SK-N-SH (cell line): Measurements from ENCODE around the gene CABP5. TPM values are rescaled to one million over a fixed set of nuclear protein-coding genes. Genes with fewer than 3 reads are reported as not detected.

ENCODE experiments used
- CTCF ChIA-PET: fragments of 300-600, 350-600 bp; formaldehyde crosslinking; extraction: SDS; loops from one replicate; lab custom pipeline; 2021; lab: Yijun Ruan, JAX
- POLR2A ChIA-PET: fragments of 350-600 bp; sonication (Branson Sonifier 250); formaldehyde crosslinking; extraction: SDS; loops from one replicate; lab custom pipeline; 2020; ENCODE audit warnings: antibody characterized with exemption, inconsistent platforms; lab: Yijun Ruan, JAX
- DNase-seq: peaks from one replicate; pipeline ENCODE4 v3.0.0; 2012
- H2AFZ ChIP-seq: fragments of 200-600 bp; sonication (generic); 2 replicates; pipeline ENCODE4 v1.8.1; 2016; ENCODE audit warnings: antibody characterized with exemption, mild to moderate bottlenecking, low read depth
- H3F3A ChIP-seq: fragments of 200-600 bp; sonication (generic); replicated peaks from 2 replicates; pipeline ENCODE3; 2016; ENCODE audit warnings: antibody characterized with exemption, mild to moderate bottlenecking; ENCODE audit not compliant: insufficient read depth
- H3K27ac ChIP-seq, 2 experiments: fragments of 200-500 bp in 1 of 2; fragments of 200-600 bp in 1 of 2; sonication (Bioruptor generic) in 1 of 2; sonication (generic), shearing (Covaris generic) in 1 of 2; 2 replicates each; pipeline versions ENCODE4 v1.5.1 to v1.6.1; 2014 to 2016; ENCODE audit warnings: low read depth in 2 of 2, inconsistent platforms in 1 of 2, low read length in 1 of 2, mild to moderate bottlenecking in 1 of 2, mixed read lengths in 1 of 2
- H3K27me3 ChIP-seq: fragments of 200-600 bp; sonication (generic), shearing (Covaris generic); 2 replicates; pipeline ENCODE4 v1.6.1; 2016; ENCODE audit warnings: mixed run types; ENCODE audit not compliant: insufficient read depth
- H3K36me3 ChIP-seq, 2 experiments: fragments of 200-500 bp in 1 of 2; fragments of 200-600 bp in 1 of 2; sonication (Bioruptor generic) in 1 of 2; sonication (generic) in 1 of 2; replicated peaks in 1 of 2; 2 replicates each; pipeline versions ENCODE3 to v1.5.1; 2014 to 2016; ENCODE audit warnings: low read length in 1 of 2, mild to moderate bottlenecking in 1 of 2; ENCODE audit not compliant: insufficient read depth in 2 of 2, control insufficient read depth in 1 of 2
- H3K4me1 ChIP-seq, 2 experiments: fragments of 200-500 bp in 1 of 2; fragments of 200-600 bp in 1 of 2; sonication (Bioruptor generic) in 1 of 2; sonication (generic), shearing (Covaris generic) in 1 of 2; 2 replicates each; pipeline versions ENCODE4 v1.5.1 to v1.6.1; 2014 to 2016; ENCODE audit warnings: low read depth in 1 of 2, low read length in 1 of 2, mixed run types in 1 of 2; ENCODE audit not compliant: insufficient read depth in 2 of 2, control insufficient read depth in 1 of 2
- H3K4me2 ChIP-seq: fragments of 200-600 bp; sonication (generic), shearing (Covaris generic); 2 replicates; pipeline ENCODE4 v1.6.1; 2017; ENCODE audit warnings: mixed run types
- H3K4me3 ChIP-seq, 2 experiments: fragments of 200-500 bp in 1 of 2; fragments of 200-600 bp in 1 of 2; sonication (Bioruptor generic) in 1 of 2; sonication (generic), shearing (Covaris generic) in 1 of 2; 2 replicates each; pipeline versions ENCODE4 v1.5.1 to v1.8.1; 2014 to 2016; ENCODE audit warnings: low read depth in 2 of 2, inconsistent platforms in 1 of 2, low read length in 1 of 2, mild to moderate bottlenecking in 1 of 2, mixed read lengths in 1 of 2, moderate library complexity in 1 of 2
- H3K79me2 ChIP-seq: fragments of 200-600 bp; sonication (generic); 2 replicates; pipeline ENCODE4 v1.8.1; 2017; ENCODE audit warnings: mild to moderate bottlenecking; ENCODE audit not compliant: insufficient read depth
- H3K9ac ChIP-seq: fragments of 200-600 bp; sonication (generic); 2 replicates; pipeline ENCODE4 v1.6.1; 2017; ENCODE audit warnings: mixed run types
- H3K9me2 ChIP-seq: fragments of 200-600 bp; sonication (generic); 2 replicates; pipeline ENCODE4 v1.6.1; 2017; ENCODE audit warnings: mixed run types
- H3K9me3 ChIP-seq: fragments of 200-600 bp; sonication (generic); 2 replicates; pipeline ENCODE4 v1.6.1; 2017; ENCODE audit warnings: mixed run types, mild to moderate bottlenecking, moderate library complexity
- H4K20me1 ChIP-seq: fragments of 200-600 bp; sonication (generic); 2 replicates; pipeline ENCODE4 v1.6.1; 2017; ENCODE audit warnings: mild to moderate bottlenecking, mixed run types; ENCODE audit not compliant: insufficient read depth
- ELF1 ChIP-seq: IDR thresholded peaks from 2 replicates; pipeline ENCODE4 v1.4.0; 2012
- EP300 ChIP-seq, 2 experiments: IDR thresholded peaks; 2 replicates each; pipeline versions ENCODE4 v1.4.0 to v1.6.1; 2012; ENCODE audit warnings: borderline replicate concordance in 1 of 2, low read depth in 1 of 2, low read length in 1 of 2
- FOSL2 ChIP-seq: IDR thresholded peaks from 2 replicates; pipeline ENCODE4 v1.4.0; 2012; ENCODE audit warnings: low read depth, mild to moderate bottlenecking, moderate library complexity, borderline replicate concordance
- FOXJ3 ChIP-seq: sonication (generic); formaldehyde crosslinking; IDR thresholded peaks from 2 replicates; pipeline ENCODE4 v1.5.1; 2020; ENCODE audit warnings: mild to moderate bottlenecking, missing genetic modification reagents
- FOXM1 ChIP-seq: IDR thresholded peaks from 2 replicates; pipeline ENCODE4 v1.4.0; 2012; ENCODE audit warnings: low read depth, mild to moderate bottlenecking
- IRF3 ChIP-seq: fragments of 150-350 bp; IDR thresholded peaks from 2 replicates; pipeline ENCODE4 v1.6.1; 2016; ENCODE audit warnings: mild to moderate bottlenecking, low read depth, low read length
- JUND ChIP-seq: IDR thresholded peaks from 2 replicates; pipeline ENCODE4 v1.4.0; 2012
- NFIC ChIP-seq: IDR thresholded peaks from 2 replicates; pipeline ENCODE4 v1.4.0; 2012; ENCODE audit warnings: borderline replicate concordance
- RXRA ChIP-seq: IDR thresholded peaks from 2 replicates; pipeline ENCODE4 v1.4.0; 2012; ENCODE audit warnings: low read depth, mild to moderate bottlenecking, borderline replicate concordance
- TAF1 ChIP-seq: IDR thresholded peaks from 2 replicates; pipeline ENCODE4 v1.6.1; 2012; ENCODE audit warnings: low read depth, mild to moderate bottlenecking, low read length, moderate library complexity, borderline replicate concordance
- WGBS: methylation state at CpG from one replicate; pipeline ENCODE4 v1.1.6; 2017; ENCODE audit warnings: low lambda C conversion rate; 5-methylcytosine and 5-hydroxymethylcytosine counted together
- polyA plus RNA-seq, 3 experiments: library from polyadenylated mRNA; depleted of rRNA; stranded (reverse); fragments of >200 nt; gene quantifications; 2 replicates each; pipeline ENCODE4 v1.2.3, GENCODE V29; 2012
- TF ChIP-seq, protein P1 (sequence below): IDR thresholded peaks from 2 replicates; pipeline ENCODE4 v1.4.0; 2012; ENCODE audit warnings: low read depth, borderline replicate concordance
- TF ChIP-seq, protein P2 (sequence below): IDR thresholded peaks from 2 replicates; pipeline ENCODE4 v1.4.0; 2012; ENCODE audit warnings: low read depth, borderline replicate concordance
- TF ChIP-seq, protein P3 (sequence below): IDR thresholded peaks from 2 replicates; pipeline ENCODE4 v1.4.0; 2012; ENCODE audit warnings: low read depth

CABP5 gene
- polyA plus RNA-seq, 1 of the 3 experiments (the other 2 are of a cell fraction), result not detected

- Histone ChIP-seq H3K4me2 (no peak overlapping the region), H3K79me2 (no peaks in the 10 kb centered on the region), H3K27ac (no peak overlapping the region), H4K20me1 (no peaks in the 10 kb centered on the region), H3K9ac (no peak overlapping the region), H2AFZ (no peak overlapping the region), H3K9me3 (no peaks in the 10 kb centered on the region), H3K4me1 (no peaks in the 10 kb centered on the region), H3K36me3 (no peaks in the 10 kb centered on the region), H3K4me3 (no peak overlapping the region), H3K9me2 (no peaks in the 10 kb centered on the region), H3K27me3 (peaks cover 12% of the 10 kb centered on the region; the same call in 1 of the 2 replicates), H3F3A (no peaks in the 10 kb centered on the region)
- no peak for DNase-seq
- WGBS, result 7% methylated on average over 2 of the region's 2 CpGs
- POLR2A ChIA-PET, result no interaction called here
- CTCF ChIA-PET, result no interaction called here
- TF ChIP-seq FOXJ3 (CRISPR knock-in tag), result no peak
- no peak for TF ChIP-seq JUND
- TF ChIP-seq, protein P1, sequence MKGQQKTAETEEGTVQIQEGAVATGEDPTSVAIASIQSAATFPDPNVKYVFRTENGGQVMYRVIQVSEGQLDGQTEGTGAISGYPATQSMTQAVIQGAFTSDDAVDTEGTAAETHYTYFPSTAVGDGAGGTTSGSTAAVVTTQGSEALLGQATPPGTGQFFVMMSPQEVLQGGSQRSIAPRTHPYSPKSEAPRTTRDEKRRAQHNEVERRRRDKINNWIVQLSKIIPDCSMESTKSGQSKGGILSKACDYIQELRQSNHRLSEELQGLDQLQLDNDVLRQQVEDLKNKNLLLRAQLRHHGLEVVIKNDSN, result no peak
- TF ChIP-seq FOSL2, result no peak
- no peak for TF ChIP-seq TAF1
- TF ChIP-seq, protein P2, sequence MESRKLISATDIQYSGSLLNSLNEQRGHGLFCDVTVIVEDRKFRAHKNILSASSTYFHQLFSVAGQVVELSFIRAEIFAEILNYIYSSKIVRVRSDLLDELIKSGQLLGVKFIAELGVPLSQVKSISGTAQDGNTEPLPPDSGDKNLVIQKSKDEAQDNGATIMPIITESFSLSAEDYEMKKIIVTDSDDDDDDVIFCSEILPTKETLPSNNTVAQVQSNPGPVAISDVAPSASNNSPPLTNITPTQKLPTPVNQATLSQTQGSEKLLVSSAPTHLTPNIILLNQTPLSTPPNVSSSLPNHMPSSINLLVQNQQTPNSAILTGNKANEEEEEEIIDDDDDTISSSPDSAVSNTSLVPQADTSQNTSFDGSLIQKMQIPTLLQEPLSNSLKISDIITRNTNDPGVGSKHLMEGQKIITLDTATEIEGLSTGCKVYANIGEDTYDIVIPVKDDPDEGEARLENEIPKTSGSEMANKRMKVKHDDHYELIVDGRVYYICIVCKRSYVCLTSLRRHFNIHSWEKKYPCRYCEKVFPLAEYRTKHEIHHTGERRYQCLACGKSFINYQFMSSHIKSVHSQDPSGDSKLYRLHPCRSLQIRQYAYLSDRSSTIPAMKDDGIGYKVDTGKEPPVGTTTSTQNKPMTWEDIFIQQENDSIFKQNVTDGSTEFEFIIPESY, result no peak
- TF ChIP-seq, all 33 proteins: peak for 0
Measured at GRCh38 chr19:48041877-48042580, 1.9 kb downstream of the CABP5 start.

DNA sequence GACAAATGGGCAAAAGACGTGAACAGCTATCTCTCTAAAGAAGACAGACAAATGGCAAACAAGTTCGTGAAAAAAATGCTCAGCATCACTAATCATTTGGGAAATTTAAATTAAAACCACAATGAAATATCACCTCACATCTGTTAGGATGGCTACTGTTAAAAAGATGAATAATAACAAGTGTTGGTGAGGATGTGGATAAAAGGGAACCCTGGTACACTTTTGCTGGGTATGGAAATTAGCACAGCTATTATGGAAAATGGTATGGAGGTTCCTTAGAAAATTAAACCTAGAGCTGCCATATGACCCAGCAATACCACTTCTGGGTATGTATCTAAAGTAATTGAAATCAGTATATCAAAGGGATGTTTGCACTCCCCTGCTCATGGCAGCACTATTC is 7.1 kb downstream of the CABP5 start:
- no peak overlapping the region for H3K27ac ChIP-seq
- H3K4me1 ChIP-seq, result no peaks in the 10 kb centered on the region
- no peak overlapping the region for H3K4me2 ChIP-seq
- ChIA-PET POLR2A (no interaction called here), CTCF (no interaction called here)
- 2% methylated on average over 2 of the region's 2 CpGs for WGBS
- no peaks in the 10 kb centered on the region for H3K9me3 ChIP-seq
- H3K27me3 ChIP-seq, result peaks cover 25% of the 10 kb centered on the region; the same call in 1 of the 2 replicates
- H3K9me2 ChIP-seq, result no peaks in the 10 kb centered on the region
- no peak overlapping the region for H3K9ac ChIP-seq
- H3K4me3 ChIP-seq, result no peak overlapping the region
- no peak overlapping the region for H2AFZ ChIP-seq
- H3F3A ChIP-seq, result no peaks in the 10 kb centered on the region
- no peak for DNase-seq
- no peaks in the 10 kb centered on the region for H4K20me1 ChIP-seq
- no peaks in the 10 kb centered on the region for H3K79me2 ChIP-seq
- no peaks in the 10 kb centered on the region for H3K36me3 ChIP-seq
- TF ChIP-seq, protein P2, result no peak
- TF ChIP-seq, protein P3, sequence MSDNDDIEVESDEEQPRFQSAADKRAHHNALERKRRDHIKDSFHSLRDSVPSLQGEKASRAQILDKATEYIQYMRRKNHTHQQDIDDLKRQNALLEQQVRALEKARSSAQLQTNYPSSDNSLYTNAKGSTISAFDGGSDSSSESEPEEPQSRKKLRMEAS, result no peak
- TF ChIP-seq ELF1 (no peak), IRF3 (no peak), FOXM1 (no peak), TAF1 (no peak), RXRA (no peak), EP300 (IDR thresholded peaks at IDR 0.05; ENCODE audit: borderline replicate concordance in 1 of 2, low read depth in 1 of 2, low read length in 1 of 2) (no peak), NFIC (no peak)
